ENCODE data around the gene NENF. TPM values are rescaled to one million over a fixed set of nuclear protein-coding genes. Genes with fewer than 3 reads are reported as not detected.
A peak's percentile ranks its signal among the peaks of the same experiment; 100 is the strongest.

NENF gene
- total RNA-seq, 2 experiments from 2014 or later = 21.2 to 22.4 TPM

- H3K4me1 Mint-ChIP-seq (ENCODE audit: low read depth) = no peaks in the 10 kb centered on the region
- ChIA-PET CTCF (interaction anchor here (1.4 to 1.6 kb wide), 2 partner anchors 12 to 34 kb away, joined by 3 to 6 read pairs; no protein-coding TSS in a partner anchor), POLR2A (interaction anchor here (1.5 kb wide), 1 partner anchor 9 kb away, joined by 5 read pairs; no protein-coding TSS in a partner anchor)
- Histone ChIP-seq H3K4me3 (ENCODE audit: low read length) (no peak overlapping the region), H3K27ac (ENCODE audit: low read depth in 1 of 2, low read length in 2 of 2) (no peak overlapping the region), H3K4me1 (ENCODE audit: insufficient read depth, low read length) (no peaks in the 10 kb centered on the region), H3K9me3 (ENCODE audit: control insufficient read depth in 1 of 2, insufficient read depth in 1 of 2, low read length in 2 of 2) (no peaks in the 10 kb centered on the region), H3K27me3 (ENCODE audit: control insufficient read depth in 1 of 2, insufficient read depth in 2 of 2, low read length in 2 of 2) (no peaks in the 10 kb centered on the region), H3K36me3 (ENCODE audit: insufficient read depth, low read length) (no peaks in the 10 kb centered on the region)
- ATAC-seq (ENCODE audit: poor library complexity) = no peak
- H3K27me3 Mint-ChIP-seq = no peaks in the 10 kb centered on the region
- no peak for TF ChIP-seq CTCF (IDR thresholded peaks at IDR 0.05)
- intact Hi-C loops (cut with DNase I, micrococcal nuclease) = no loop called here
- H3K36me3 Mint-ChIP-seq (ENCODE audit: low read depth) = no peaks in the 10 kb centered on the region
- H3K9me3 Mint-ChIP-seq = no peaks in the 10 kb centered on the region
- DNase-seq = no peak
- no peak overlapping the region for H3K27ac Mint-ChIP-seq
- no peak overlapping the region for H3K4me3 Mint-ChIP-seq
Measured at GRCh38 chr1:212489284-212489859, 56.7 kb downstream of the NENF start.

DNA sequence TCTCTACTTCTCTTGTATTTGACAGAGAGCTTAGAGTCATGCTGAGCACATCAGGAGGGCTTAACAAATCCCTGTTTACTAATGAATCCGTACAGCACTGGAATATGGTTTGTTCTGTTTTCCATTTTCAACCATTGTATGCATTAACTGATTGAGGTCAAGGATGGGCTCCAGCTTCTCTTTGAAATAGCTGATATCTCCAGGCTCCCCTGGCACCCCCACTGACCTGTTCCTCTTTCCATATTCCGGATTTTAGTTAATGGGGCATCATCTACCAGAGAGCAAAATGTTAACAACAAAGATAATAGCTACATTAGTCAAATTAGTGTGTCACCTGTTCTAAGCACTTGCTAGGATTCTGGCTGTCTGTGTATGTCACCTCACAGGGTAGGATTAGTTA lies 57.6 kb downstream of the NENF start:
- no peaks in the 10 kb centered on the region for H3K27me3 Mint-ChIP-seq
- Histone ChIP-seq H3K27me3 (ENCODE audit: control insufficient read depth in 1 of 2, insufficient read depth in 2 of 2, low read length in 2 of 2) (no peaks in the 10 kb centered on the region), H3K36me3 (ENCODE audit: insufficient read depth, low read length) (no peaks in the 10 kb centered on the region), H3K27ac (ENCODE audit: low read depth in 1 of 2, low read length in 2 of 2) (no peak overlapping the region), H3K9me3 (ENCODE audit: control insufficient read depth in 1 of 2, insufficient read depth in 1 of 2, low read length in 2 of 2) (no peaks in the 10 kb centered on the region), H3K4me1 (ENCODE audit: insufficient read depth, low read length) (no peaks in the 10 kb centered on the region), H3K4me3 (ENCODE audit: low read length) (no peak overlapping the region)
- no peaks in the 10 kb centered on the region for H3K9me3 Mint-ChIP-seq
- no peak for TF ChIP-seq CTCF (IDR thresholded peaks at IDR 0.05)
- no peak overlapping the region for H3K4me3 Mint-ChIP-seq
- POLR2A ChIA-PET = interaction anchor here (1.5 kb wide), 1 partner anchor 8 kb away, joined by 5 read pairs; no protein-coding TSS in a partner anchor
- no peak for DNase-seq
- no peak for ATAC-seq (ENCODE audit: poor library complexity)
- no peak overlapping the region for H3K27ac Mint-ChIP-seq
- intact Hi-C loops (cut with DNase I, micrococcal nuclease) = no loop called here
- H3K36me3 Mint-ChIP-seq (ENCODE audit: low read depth) = no peaks in the 10 kb centered on the region
- no peaks in the 10 kb centered on the region for H3K4me1 Mint-ChIP-seq (ENCODE audit: low read depth)
- CTCF ChIA-PET = interaction anchor here (1.4 to 1.6 kb wide), 2 partner anchors 13 to 35 kb away, joined by 3 to 6 read pairs; no protein-coding TSS in a partner anchor

- Histone ChIP-seq H3K27ac (ENCODE audit: low read depth in 1 of 2, low read length in 2 of 2) (no peak overlapping the region), H3K4me1 (ENCODE audit: insufficient read depth, low read length) (no peaks in the 10 kb centered on the region), H3K9me3 (ENCODE audit: control insufficient read depth in 1 of 2, insufficient read depth in 1 of 2, low read length in 2 of 2) (no peaks in the 10 kb centered on the region), H3K27me3 (ENCODE audit: control insufficient read depth in 1 of 2, insufficient read depth in 2 of 2, low read length in 2 of 2) (no peaks in the 10 kb centered on the region), H3K36me3 (ENCODE audit: insufficient read depth, low read length) (no peaks in the 10 kb centered on the region), H3K4me3 (ENCODE audit: low read length) (no peak overlapping the region)
- CTCF ChIA-PET = interaction anchor here (0.6 kb wide), 1 partner anchor 307 kb away, joined by 4 read pairs; no protein-coding TSS in a partner anchor
- ATAC-seq (ENCODE audit: poor library complexity) = no peak
- Mint-ChIP-seq H3K9me3 (no peaks in the 10 kb centered on the region), H3K27ac (no peak overlapping the region), H3K4me3 (no peak overlapping the region), H3K36me3 (ENCODE audit: low read depth) (no peaks in the 10 kb centered on the region), H3K27me3 (no peaks in the 10 kb centered on the region), H3K4me1 (ENCODE audit: low read depth) (no peaks in the 10 kb centered on the region)
- POLR2A ChIA-PET = no interaction called here
- DNase-seq = peak in 2 of 14 experiments; percentile 52
- intact Hi-C loops (cut with DNase I, micrococcal nuclease) = no loop called here
- TF ChIP-seq CTCF (IDR thresholded peaks at IDR 0.05) = no peak
Measured at GRCh38 chr1:212491454-212491853, 58.7 kb downstream of the NENF start.

Other genes starting within 250 kb of the NENF start
- gene PPP2R5A, start 147.5 kb upstream of the NENF start, total RNA-seq = 10 to 100 TPM; 44.3 to 46.2 TPM
- gene PACC1, start 18.0 kb upstream of the NENF start, total RNA-seq = 1 to 10 TPM; 1.8 to 2.1 TPM
- gene ATF3, start 175.8 kb downstream of the NENF start, total RNA-seq = 10 to 100 TPM; 10.4 to 12.7 TPM